ENCODE data around the gene ZP4.

DNA sequence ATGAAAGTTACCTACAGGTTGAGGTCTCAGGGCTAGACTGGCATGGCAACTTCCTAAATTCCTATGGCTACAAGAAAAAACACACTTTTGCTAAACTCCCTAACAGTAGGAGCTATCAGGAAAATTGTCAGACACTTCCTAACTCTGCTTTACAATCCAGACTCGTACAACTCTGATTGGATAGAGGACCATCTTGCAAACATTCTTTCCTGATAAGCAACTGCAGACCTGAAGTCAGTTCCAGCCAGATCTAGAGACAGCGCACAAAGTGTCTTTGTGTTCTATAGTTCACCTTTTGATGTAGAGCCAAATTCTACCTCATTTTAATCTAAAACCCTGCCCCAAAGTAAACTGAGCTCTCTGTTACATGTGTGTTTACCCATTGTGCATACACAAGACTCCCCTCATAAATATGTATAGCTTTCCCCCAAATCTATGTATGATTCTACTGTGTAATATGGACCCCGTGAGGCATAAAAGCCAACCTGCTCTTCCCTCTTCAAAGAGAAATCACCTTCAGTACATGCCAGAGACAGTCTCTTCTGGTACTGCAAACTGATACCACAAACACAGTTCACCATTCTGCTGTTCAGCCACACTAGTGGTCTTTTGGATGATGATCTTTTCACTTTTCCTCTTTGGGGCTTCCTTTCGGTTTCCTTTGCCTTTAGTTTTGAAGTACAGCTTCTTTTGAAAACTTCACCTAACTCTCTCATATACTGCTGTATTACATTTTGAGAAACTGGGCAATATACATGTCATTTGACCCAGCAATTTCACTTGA is 21.7 kb downstream of the ZP4 start:
- TF ChIP-seq POLR2A (IDR thresholded peaks at IDR 0.05) (no peak), CTCF (IDR thresholded peaks at IDR 0.05) (no peak)
